ENCODE results near the gene KRT4.
"Not testable (repeated sequence)": the region's sequence is repeated elsewhere in the genome, so short reads cannot be mapped to it uniquely, and the experiment has no call there.

Gene KRT4

GRCh38 chr12:52771088-52771487 lies 42.8 kb downstream of the KRT4 start:
- DNase-seq: no peak

GRCh38 chr12:52769946-52770345 lies 44.0 kb downstream of the KRT4 start:
- no peak for DNase-seq

- no peak for DNase-seq
These were observed 44.6 kb downstream of the KRT4 start for GRCh38 chr12:52769354-52769753.

- DNase-seq: no peak
These were observed 45.3 kb downstream of the KRT4 start for GRCh38 chr12:52768479-52769200.

GRCh38 chr12:52767427-52767826 lies 46.5 kb downstream of the KRT4 start:
- DNase-seq: no peak

GRCh38 chr12:52767020-52767379 lies 46.9 kb downstream of the KRT4 start:
- no peak for DNase-seq

- DNase-seq: no peak
These were observed 47.4 kb downstream of the KRT4 start for GRCh38 chr12:52766351-52767019.

GRCh38 chr12:52765702-52766101 lies 48.2 kb downstream of the KRT4 start:
- no peak for DNase-seq

GRCh38 chr12:52763991-52764390 lies 49.9 kb downstream of the KRT4 start:
- no peak for DNase-seq

- no peak for DNase-seq
These were observed 50.8 kb downstream of the KRT4 start for GRCh38 chr12:52763036-52763659.

GRCh38 chr12:52761802-52762201 lies 52.1 kb downstream of the KRT4 start:
- DNase-seq: no peak

- DNase-seq: not testable (repeated sequence)
These were observed 52.7 kb downstream of the KRT4 start for GRCh38 chr12:52761218-52761617.

- DNase-seq: no peak
These were observed 53.3 kb downstream of the KRT4 start for GRCh38 chr12:52760623-52761022.

- DNase-seq: no peak
These were observed 54.2 kb downstream of the KRT4 start for GRCh38 chr12:52759695-52760094.

GRCh38 chr12:52759218-52759617 lies 54.7 kb downstream of the KRT4 start:
- DNase-seq: no peak

- DNase-seq: no peak
These were observed 56.3 kb downstream of the KRT4 start for GRCh38 chr12:52757449-52758176.

Data from activated naive CD4-positive, alpha-beta T cell treated with Interleukin-2 at 50 U/mL for 16 hours (primary cell).